Neural cell (in vitro differentiated cells): ENCODE results near the gene KIZ.

Source experiments
- CTCF ChIP-seq: fragments of 450-650 bp; IDR thresholded peaks from 2 replicates; pipeline ENCODE4 v1.5.1; 2014; ENCODE audit warnings: antibody characterized with exemption, mild to moderate bottlenecking, moderate library complexity; ENCODE audit not compliant: poor library complexity, severe bottlenecking
- EZH2 ChIP-seq: fragments of 200-600, 300-800 bp; shearing (Covaris generic), sonication (generic); IDR thresholded peaks from 2 replicates; pipeline ENCODE4 v1.6.1; 2014; ENCODE audit warnings: antibody characterized with exemption, low read length, borderline replicate concordance, mild to moderate bottlenecking; ENCODE audit not compliant: insufficient read depth, poor library complexity, severe bottlenecking
- POLR2AphosphoS5 ChIP-seq: IDR thresholded peaks from 2 replicates; pipeline ENCODE4 v1.6.1; 2012

GRCh38 chr20:21269772-21270171, 143.9 kb downstream of the KIZ start:
- TF ChIP-seq CTCF (no peak), EZH2 (no peak), POLR2AphosphoS5 (no peak)
